Psoas muscle (tissue), 8 donors: ENCODE measurements around the gene SUSD6. TPM values are rescaled to one million over a fixed set of nuclear protein-coding genes. Genes with fewer than 3 reads are reported as not detected.

Experiments
- ATAC-seq, 4 donors: fragments of 200-7000 bp; cut with Tn5 transposase; one replicate each; pipeline ENCODE4 v1.9.1; 2020; ENCODE audit warnings: moderate library complexity in 3 of 4, mild to moderate bottlenecking in 2 of 4
- DNase-seq, 2 donors: peaks; one replicate each; pipeline ENCODE4 v3.0.0-alpha.2; 2020
- H3K27ac ChIP-seq: fragments of 200-600 bp; one replicate; pipeline ENCODE4 v1.8.0; 2022
- H3K27me3 ChIP-seq, 3 donors: fragments of 200-600 bp in 1 of 3; one replicate each; pipeline versions ENCODE4 v1.6.1 to v1.8.0; 2013 to 2022; ENCODE audit warnings: low read length in 2 of 3, mild to moderate bottlenecking in 2 of 3, moderate library complexity in 1 of 3; ENCODE audit not compliant: insufficient read depth in 3 of 3
- H3K36me3 ChIP-seq, 2 donors: fragments of 200-600 bp in 1 of 2; one replicate each; pipeline versions ENCODE4 v1.6.1 to v1.8.0; 2013 to 2022; ENCODE audit warnings: low read depth in 1 of 2, mild to moderate bottlenecking in 1 of 2, moderate library complexity in 1 of 2; ENCODE audit not compliant: insufficient read depth in 1 of 2
- H3K4me1 ChIP-seq: fragments of 200-600 bp; one replicate; pipeline ENCODE4 v1.8.0; 2022
- H3K4me3 ChIP-seq: fragments of 200-600 bp; one replicate; pipeline ENCODE4 v1.8.0; 2022; ENCODE audit warnings: mild to moderate bottlenecking
- H3K9me3 ChIP-seq: fragments of 200-600 bp; one replicate; pipeline ENCODE4 v1.8.0; 2022
- WGBS, 3 donors: extraction: QIAGEN DNeasy Blood & Tissue Kit; methylation state at CpG; one replicate each; pipeline versions ENCODE4 v1.1.6 to v1.1.7; 2013; 5-methylcytosine and 5-hydroxymethylcytosine counted together
- intact Hi-C, 2 donors: fragments of 100-400 bp; cut with DNase I; formaldehyde crosslinking; loops; one replicate each; pipeline versions ENCODE4 v1.11.0 to v1.14.2; 2022
- polyA plus RNA-seq, 3 donors: library from polyadenylated mRNA; stranded (reverse); fragments of 200-250 nt; gene quantifications; one replicate each; pipeline ENCODE4 v1.2.3, GENCODE V29; 2013
- total RNA-seq, 4 donors: library from RNA; stranded (reverse); fragmentation: NEBNext Ultra II Directional in 2 of 4; extraction: Animal tissue kit (Norgen Biotek cat#: 25700) in 2 of 4; gene quantifications; one replicate each; pipeline versions ENCODE4 v1.2.1 to v1.2.4, GENCODE V29; 2021 to 2023
- TF ChIP-seq, protein P1 (sequence below): fragments of 200-600 bp; IDR thresholded peaks from one replicate; pipeline ENCODE4 v1.8.0; 2022; ENCODE audit warnings: antibody characterized with exemption
- donor health status: healthy with polysubstance abuse.
- donor health status: DM: no; HTN: no; CAD: no; lungs with moderate emphysema.
- donor health status: Bipolar disorder and iron deficiency.
- donor health status: healthy.
- donor health status: DM: yes; HTN: yes; CAD: no.
- donor health status: DM: no; HTN: no; CAD: no.
- donor health status: DM: no; HTN: no; CAD: no.
- donor health status: DM: yes; HTN: yes; CAD: no.

Gene SUSD6
- total and polyA plus RNA-seq, 7 donors: 6.9 to 23.4 (median 14.9) TPM

DNA sequence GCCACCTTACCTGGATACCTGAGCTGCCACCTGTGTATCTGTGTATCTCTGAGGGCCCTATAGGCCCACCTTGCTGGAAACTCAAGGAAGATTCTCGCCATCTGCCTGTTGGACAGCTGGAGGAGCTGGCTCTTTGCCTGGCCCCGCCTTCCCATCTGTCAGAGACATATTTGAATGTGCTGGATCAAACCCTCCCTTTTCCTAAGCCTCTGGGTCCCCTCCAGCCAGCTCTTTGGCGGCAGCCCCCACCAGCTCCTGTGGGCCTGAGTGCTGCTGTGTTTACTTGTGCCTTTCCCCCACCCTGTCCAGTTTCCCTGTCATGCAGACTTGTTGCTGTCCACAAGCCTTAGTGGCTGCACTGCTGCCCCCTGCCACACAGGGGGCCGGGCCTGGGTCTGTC, 99.7 kb downstream of the SUSD6 start:
- H3K27ac ChIP-seq: peak overlapping the region; percentile 60
- WGBS, 3 donors: 17 to 21% (median 19%) methylated on average over 4 of the region's 4 CpGs
- H3K4me3 ChIP-seq: no peak overlapping the region
- ATAC-seq (peak; percentile 36 to 67 (median 54)), DNase-seq (peak; percentile 63 to 88)
- H3K27me3 ChIP-seq: no peaks in the 10 kb centered on the region
- TF ChIP-seq, protein P1, sequence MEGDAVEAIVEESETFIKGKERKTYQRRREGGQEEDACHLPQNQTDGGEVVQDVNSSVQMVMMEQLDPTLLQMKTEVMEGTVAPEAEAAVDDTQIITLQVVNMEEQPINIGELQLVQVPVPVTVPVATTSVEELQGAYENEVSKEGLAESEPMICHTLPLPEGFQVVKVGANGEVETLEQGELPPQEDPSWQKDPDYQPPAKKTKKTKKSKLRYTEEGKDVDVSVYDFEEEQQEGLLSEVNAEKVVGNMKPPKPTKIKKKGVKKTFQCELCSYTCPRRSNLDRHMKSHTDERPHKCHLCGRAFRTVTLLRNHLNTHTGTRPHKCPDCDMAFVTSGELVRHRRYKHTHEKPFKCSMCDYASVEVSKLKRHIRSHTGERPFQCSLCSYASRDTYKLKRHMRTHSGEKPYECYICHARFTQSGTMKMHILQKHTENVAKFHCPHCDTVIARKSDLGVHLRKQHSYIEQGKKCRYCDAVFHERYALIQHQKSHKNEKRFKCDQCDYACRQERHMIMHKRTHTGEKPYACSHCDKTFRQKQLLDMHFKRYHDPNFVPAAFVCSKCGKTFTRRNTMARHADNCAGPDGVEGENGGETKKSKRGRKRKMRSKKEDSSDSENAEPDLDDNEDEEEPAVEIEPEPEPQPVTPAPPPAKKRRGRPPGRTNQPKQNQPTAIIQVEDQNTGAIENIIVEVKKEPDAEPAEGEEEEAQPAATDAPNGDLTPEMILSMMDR: no peak
- H3K4me1 ChIP-seq: peaks cover 39% of the 10 kb centered on the region
- H3K36me3 ChIP-seq: peaks cover 9 to 55% of the 10 kb centered on the region in 2 donors
- intact Hi-C loops: loop anchor here in 1 of 2 donors (5.0 kb wide), 1 partner anchor 99 kb away; the partner anchor contains the start of gene SUSD6
- no peaks in the 10 kb centered on the region for H3K9me3 ChIP-seq

DNA sequence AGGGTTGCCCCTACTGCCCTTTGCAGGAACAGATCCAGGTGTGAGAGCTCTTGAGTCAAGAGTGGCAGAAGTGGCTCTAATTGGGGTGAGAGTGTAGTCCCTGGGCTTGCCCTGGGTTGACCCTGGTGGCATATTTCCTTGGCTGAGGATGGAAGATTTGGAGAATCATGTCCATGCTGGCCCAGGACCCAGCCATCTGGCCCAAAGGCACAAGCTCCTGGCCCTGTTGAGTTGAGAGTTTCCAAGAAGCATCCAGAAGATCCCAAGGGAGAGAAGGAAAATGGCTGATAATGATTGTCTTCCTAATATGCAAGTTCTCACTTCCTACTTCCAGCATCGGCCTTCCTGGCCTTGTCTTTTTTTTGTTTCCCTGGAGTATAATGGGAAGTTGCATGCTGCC, 100.1 kb downstream of the SUSD6 start:
- no peaks in the 10 kb centered on the region for H3K27me3 ChIP-seq
- intact Hi-C loops: loop anchor here in 1 of 2 donors (5.0 kb wide), 1 partner anchor 99 kb away; the partner anchor contains the start of gene SUSD6

DNA sequence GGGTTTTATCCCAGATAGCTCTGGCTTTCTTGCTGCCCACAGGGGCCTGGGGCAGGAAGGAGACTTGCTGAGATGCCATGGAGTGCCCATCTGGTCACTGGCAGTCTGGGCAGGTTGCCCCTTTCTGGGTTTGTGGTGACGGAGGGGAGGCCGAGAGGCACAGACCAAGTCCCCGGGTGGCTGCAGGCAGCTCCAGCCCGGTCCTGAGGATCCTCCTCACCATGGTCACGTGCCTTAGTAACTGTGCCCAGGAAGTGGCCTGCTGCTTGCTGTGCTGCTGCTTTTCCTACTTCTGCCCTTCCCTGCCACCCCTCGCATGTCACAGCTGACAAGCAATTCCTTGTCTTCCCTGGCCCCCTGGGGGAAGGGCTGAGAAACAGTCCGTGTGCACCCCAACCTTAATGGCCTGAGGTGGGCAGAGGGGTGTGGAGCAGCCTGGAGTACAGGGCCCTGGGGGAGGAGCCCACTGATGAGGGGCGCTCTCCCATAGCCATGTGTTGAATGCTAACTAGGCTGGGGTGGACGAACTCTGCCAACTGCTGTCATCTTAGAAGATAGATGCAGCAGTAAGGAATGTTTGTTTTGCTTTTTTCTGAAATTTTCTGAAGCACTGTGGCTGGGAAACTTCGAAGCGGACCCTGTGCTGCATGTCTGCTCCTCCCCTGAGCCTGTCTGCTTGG, 100.6 kb downstream of the SUSD6 start:
- peaks cover 6 to 45% of the 10 kb centered on the region in 2 donors for H3K36me3 ChIP-seq
- H3K4me3 ChIP-seq: no peak overlapping the region
- TF ChIP-seq, protein P1: no peak
- intact Hi-C loops: loop anchor here in 1 of 2 donors (5.0 kb wide), 1 partner anchor 100 kb away; the partner anchor contains the start of gene SUSD6
- 33 to 55% (median 33%) methylated on average over 11 of the region's 11 CpGs for WGBS, 3 donors
- peak overlapping the region; percentile 72 for H3K27ac ChIP-seq
- ATAC-seq: peak in 1 of 4 donors; percentile 31
- DNase-seq: peak in 1 of 2 donors; percentile 51
- peaks cover 46% of the 10 kb centered on the region for H3K4me1 ChIP-seq
- H3K27me3 ChIP-seq: no peaks in the 10 kb centered on the region
- no peaks in the 10 kb centered on the region for H3K9me3 ChIP-seq

More for the DNA sequence above, 100.1 kb downstream of the SUSD6 start:
- peaks cover 7 to 51% of the 10 kb centered on the region in 2 donors for H3K36me3 ChIP-seq
- ATAC-seq (peak in 2 of 4 donors; percentile 17 to 24), DNase-seq (peak in 1 of 2 donors; percentile 71)
- TF ChIP-seq, protein P1: no peak
- peaks cover 43% of the 10 kb centered on the region for H3K4me1 ChIP-seq
- WGBS, 3 donors: 20 to 38% (median 26%) methylated on average over 1 of the region's 1 CpG
- peak overlapping the region; percentile 60 for H3K27ac ChIP-seq
- H3K4me3 ChIP-seq: no peak overlapping the region
- no peaks in the 10 kb centered on the region for H3K9me3 ChIP-seq

DNA sequence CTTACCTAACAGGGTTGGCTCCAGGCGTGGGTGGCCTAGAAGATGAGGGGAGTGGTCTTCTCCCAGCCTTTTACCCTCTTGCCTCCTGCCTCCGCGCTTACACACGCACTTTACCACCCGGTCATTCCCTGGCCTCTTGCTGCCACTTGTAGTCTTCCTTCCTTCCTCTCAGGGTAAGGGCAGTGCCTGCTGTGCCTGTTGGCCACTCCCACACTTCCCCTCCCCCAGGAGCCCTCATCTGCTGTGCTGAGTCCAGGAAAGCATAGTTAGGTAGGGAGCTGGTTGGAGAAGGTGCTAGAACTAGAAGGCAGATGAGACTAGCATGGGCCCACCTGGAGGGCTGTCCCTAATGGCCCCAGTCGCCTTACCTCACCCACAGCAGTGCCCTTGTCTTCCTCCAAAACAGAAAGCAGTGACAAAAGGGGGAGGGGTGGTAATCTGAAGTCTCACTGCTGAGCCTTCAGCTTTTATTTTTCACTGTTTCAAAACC, 101.2 kb downstream of the SUSD6 start:
- peaks cover 6 to 39% of the 10 kb centered on the region in 2 donors for H3K36me3 ChIP-seq
- H3K27ac ChIP-seq: peak overlapping the region; percentile 72
- peak; percentile 40 to 66 for DNase-seq
- TF ChIP-seq, protein P1: no peak
- intact Hi-C loops: loop anchor here in 1 of 2 donors (5.0 kb wide), 1 partner anchor 100 kb away; the partner anchor contains the start of gene SUSD6
- ATAC-seq: peak; percentile 21 to 54 (median 48)
- no peaks in the 10 kb centered on the region for H3K9me3 ChIP-seq
- peaks cover 46% of the 10 kb centered on the region for H3K4me1 ChIP-seq
- 52 to 68% (median 55%) methylated on average over 6 of the region's 6 CpGs for WGBS, 3 donors
- no peak overlapping the region for H3K4me3 ChIP-seq
- no peaks in the 10 kb centered on the region for H3K27me3 ChIP-seq
